Activated T-cell treated with anti-CD3 and anti-CD28 coated beads for 48 hours (primary cell): ENCODE measurements around the gene ZNF184.
"Not testable (repeated sequence)": the region's sequence is repeated elsewhere in the genome, so short reads cannot be mapped to it uniquely, and the experiment has no call there.

ENCODE experiments used
- DNase-seq: peaks from one replicate; pipeline ENCODE4 v3.0.0-alpha.2; 2020; ENCODE audit warnings: low read depth

The ZNF184 gene

GRCh38 chr6:27424851-27425250 is 48.1 kb downstream of the ZNF184 start:
- not testable (repeated sequence) for DNase-seq

- DNase-seq = no peak
These were observed 50.1 kb downstream of the ZNF184 start for GRCh38 chr6:27422651-27423332.

- no peak for DNase-seq
These were observed 53.5 kb downstream of the ZNF184 start for GRCh38 chr6:27419363-27419762.

- DNase-seq = no peak
These were observed 57.0 kb downstream of the ZNF184 start for GRCh38 chr6:27415898-27416297.

- DNase-seq = no peak
These were observed 57.9 kb downstream of the ZNF184 start for GRCh38 chr6:27414996-27415395.

GRCh38 chr6:27414300-27414699 is 58.6 kb downstream of the ZNF184 start:
- no peak for DNase-seq

GRCh38 chr6:27407153-27407814 is 65.6 kb downstream of the ZNF184 start:
- no peak for DNase-seq

GRCh38 chr6:27406085-27406484 is 66.8 kb downstream of the ZNF184 start:
- no peak for DNase-seq

- DNase-seq = no peak
These were observed 71.8 kb downstream of the ZNF184 start for GRCh38 chr6:27400877-27401642.
